Measurements from ENCODE around the gene MYO9A. TPM values are rescaled to one million over a fixed set of nuclear protein-coding genes. Genes with fewer than 3 reads are reported as not detected.

MYO9A gene
- total and polyA plus RNA-seq, 2 donors (not counting 1 experiment from before 2014, with no cell fraction given), result 6.2 to 66.1 TPM

DNA sequence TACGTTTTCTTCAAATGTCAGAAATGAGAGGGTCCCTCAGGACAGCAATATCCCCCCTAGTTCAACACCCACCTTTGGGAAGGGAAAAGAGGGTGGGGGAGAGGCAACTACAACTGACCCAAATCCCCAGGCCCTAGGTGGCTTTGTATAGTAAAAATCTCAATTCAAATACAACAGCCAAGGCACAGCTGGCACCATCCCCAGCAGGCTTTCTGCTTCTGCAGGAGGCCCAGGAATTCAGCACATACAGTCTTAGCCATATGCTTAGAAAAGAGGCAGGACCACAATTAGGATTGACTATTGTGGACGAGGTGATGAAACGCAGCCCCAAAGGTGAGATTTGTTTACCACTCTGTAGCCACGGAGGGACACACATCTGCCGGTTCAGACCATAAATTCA is 291.8 kb downstream of the MYO9A start:
- peaks cover 16 to 47% of the 10 kb centered on the region in 2 experiments for H3K36me3 ChIP-seq (replicated peaks in 1 of 2; ENCODE audit: control extremely low read depth in 1 of 2, control insufficient read depth in 1 of 2, extremely low read depth in 1 of 2, insufficient read depth in 2 of 2, low read length in 1 of 2)

DNA sequence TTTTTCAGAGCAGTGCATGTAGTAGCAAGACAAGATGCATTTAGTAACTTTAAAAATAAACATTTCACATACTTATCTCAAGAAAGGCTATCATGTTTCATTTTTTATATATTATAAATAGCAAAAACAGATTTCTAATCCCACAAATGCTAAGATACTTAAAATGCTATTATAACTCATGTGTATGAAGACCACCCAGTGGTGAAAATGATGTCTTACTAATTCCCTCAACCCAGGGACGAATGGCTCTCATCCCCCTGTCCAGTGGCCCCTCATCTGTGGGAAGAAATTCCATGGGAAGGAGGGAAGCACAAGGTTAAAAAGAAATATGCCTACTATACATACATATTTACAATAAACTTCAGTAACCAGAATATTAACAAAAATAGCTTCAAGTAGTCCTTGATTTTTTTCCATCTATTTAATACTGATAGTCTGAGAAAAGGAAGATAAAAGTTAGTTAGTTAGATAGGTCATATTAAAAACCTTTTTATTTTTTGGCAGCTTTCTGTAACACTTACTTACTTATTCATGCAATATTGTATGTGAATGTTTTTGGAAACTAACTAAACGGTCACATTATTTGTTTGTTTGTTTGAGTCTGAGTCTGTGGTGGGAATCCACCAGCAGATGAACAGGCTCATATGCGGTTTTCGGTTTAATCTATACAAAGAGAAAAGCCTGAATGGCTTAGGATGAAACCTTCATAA is 292.8 kb downstream of the MYO9A start:
- CTCF ChIA-PET, result no interaction called here
- Mint-ChIP-seq H3K4me1 (no peaks in the 10 kb centered on the region), H3K27me3 (no peaks in the 10 kb centered on the region), H3K4me3 (no peak overlapping the region), H3K27ac (no peak overlapping the region), H3K9me3 (ENCODE audit: insufficient read depth) (peaks cover 20% of the 10 kb centered on the region)
- H3K79me2 ChIP-seq (ENCODE audit: control insufficient read depth, insufficient read depth, low read length), result no peaks in the 10 kb centered on the region
- WGBS (ENCODE audit: insufficient coverage), result 100% methylated on average over 2 of the region's 4 CpGs
- H3K27me3 ChIP-seq (replicated peaks in 1 of 4; ENCODE audit: control extremely low read depth in 1 of 4, control insufficient read depth in 3 of 4, insufficient read depth in 4 of 4, low read length in 3 of 4), result no peaks in the 10 kb centered on the region
- no peak overlapping the region for H3K4me3 ChIP-seq (ENCODE audit: control extremely low read depth in 1 of 5, extremely low read depth in 1 of 5, insufficient read depth in 1 of 5, low read depth in 2 of 5, low read length in 4 of 5)
- peaks cover 16 to 46% of the 10 kb centered on the region in 2 experiments for H3K36me3 ChIP-seq (replicated peaks in 1 of 2; ENCODE audit: control extremely low read depth in 1 of 2, control insufficient read depth in 1 of 2, extremely low read depth in 1 of 2, insufficient read depth in 2 of 2, low read length in 1 of 2)
- TF ChIP-seq, protein P1, sequence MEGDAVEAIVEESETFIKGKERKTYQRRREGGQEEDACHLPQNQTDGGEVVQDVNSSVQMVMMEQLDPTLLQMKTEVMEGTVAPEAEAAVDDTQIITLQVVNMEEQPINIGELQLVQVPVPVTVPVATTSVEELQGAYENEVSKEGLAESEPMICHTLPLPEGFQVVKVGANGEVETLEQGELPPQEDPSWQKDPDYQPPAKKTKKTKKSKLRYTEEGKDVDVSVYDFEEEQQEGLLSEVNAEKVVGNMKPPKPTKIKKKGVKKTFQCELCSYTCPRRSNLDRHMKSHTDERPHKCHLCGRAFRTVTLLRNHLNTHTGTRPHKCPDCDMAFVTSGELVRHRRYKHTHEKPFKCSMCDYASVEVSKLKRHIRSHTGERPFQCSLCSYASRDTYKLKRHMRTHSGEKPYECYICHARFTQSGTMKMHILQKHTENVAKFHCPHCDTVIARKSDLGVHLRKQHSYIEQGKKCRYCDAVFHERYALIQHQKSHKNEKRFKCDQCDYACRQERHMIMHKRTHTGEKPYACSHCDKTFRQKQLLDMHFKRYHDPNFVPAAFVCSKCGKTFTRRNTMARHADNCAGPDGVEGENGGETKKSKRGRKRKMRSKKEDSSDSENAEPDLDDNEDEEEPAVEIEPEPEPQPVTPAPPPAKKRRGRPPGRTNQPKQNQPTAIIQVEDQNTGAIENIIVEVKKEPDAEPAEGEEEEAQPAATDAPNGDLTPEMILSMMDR (IDR thresholded peaks at IDR 0.05), result no peak
- no peak for TF ChIP-seq EZH2 (IDR thresholded peaks at IDR 0.05; ENCODE audit: borderline replicate concordance, insufficient read depth, low read depth, low read length, poor library complexity, severe bottlenecking)
- H3K9me3 ChIP-seq (ENCODE audit: control extremely low read depth in 1 of 3, control insufficient read depth in 2 of 3, insufficient read depth in 1 of 3, low read length in 2 of 3), result peaks cover 2 to 26% (median 14%) of the 10 kb centered on the region in 3 donors
- intact Hi-C loops (cut with micrococcal nuclease), result no loop called here
- no peak overlapping the region for H3K9ac ChIP-seq (ENCODE audit: low read length)
- H2AFZ ChIP-seq (ENCODE audit: insufficient read depth, low read depth, low read length, poor library complexity, severe bottlenecking), result no peak overlapping the region
- DNase-seq (no peak), ATAC-seq (ENCODE audit: low read depth) (no peak)
- no peak overlapping the region for H3K4me2 ChIP-seq (replicated peaks; ENCODE audit: low read depth, low read length, poor library complexity, severe bottlenecking)
- H3K4me1 ChIP-seq (ENCODE audit: control insufficient read depth in 2 of 2, insufficient read depth in 2 of 2, low read length in 2 of 2), result no peaks in the 10 kb centered on the region
- H3K27ac ChIP-seq (ENCODE audit: low read length in 2 of 2), result no peak overlapping the region
- POLR2A ChIA-PET, result no interaction called here
- H4K20me1 ChIP-seq (ENCODE audit: control insufficient read depth, insufficient read depth, low read length, poor library complexity, severe bottlenecking), result no peaks in the 10 kb centered on the region

More for the DNA sequence above, 291.8 kb downstream of the MYO9A start:
- no peak for TF ChIP-seq EZH2 (IDR thresholded peaks at IDR 0.05; ENCODE audit: borderline replicate concordance, insufficient read depth, low read depth, low read length, poor library complexity, severe bottlenecking)
- TF ChIP-seq, protein P1 (IDR thresholded peaks at IDR 0.05), result no peak
- Histone ChIP-seq H3K79me2 (ENCODE audit: control insufficient read depth, insufficient read depth, low read length) (no peaks in the 10 kb centered on the region), H3K4me1 (ENCODE audit: control insufficient read depth in 2 of 2, insufficient read depth in 2 of 2, low read length in 2 of 2) (no peaks in the 10 kb centered on the region), H3K27me3 (replicated peaks in 1 of 4; ENCODE audit: control extremely low read depth in 1 of 4, control insufficient read depth in 3 of 4, insufficient read depth in 4 of 4, low read length in 3 of 4) (no peaks in the 10 kb centered on the region), H2AFZ (ENCODE audit: insufficient read depth, low read depth, low read length, poor library complexity, severe bottlenecking) (no peak overlapping the region), H3K27ac (ENCODE audit: low read length in 2 of 2) (no peak overlapping the region), H3K4me2 (replicated peaks; ENCODE audit: low read depth, low read length, poor library complexity, severe bottlenecking) (no peak overlapping the region), H4K20me1 (ENCODE audit: control insufficient read depth, insufficient read depth, low read length, poor library complexity, severe bottlenecking) (no peaks in the 10 kb centered on the region), H3K9ac (ENCODE audit: low read length) (no peak overlapping the region), H3K9me3 (ENCODE audit: control extremely low read depth in 1 of 3, control insufficient read depth in 2 of 3, insufficient read depth in 1 of 3, low read length in 2 of 3) (peaks cover 2 to 19% (median 6%) of the 10 kb centered on the region in 3 donors), H3K4me3 (ENCODE audit: control extremely low read depth in 1 of 5, extremely low read depth in 1 of 5, insufficient read depth in 1 of 5, low read depth in 2 of 5, low read length in 4 of 5) (no peak overlapping the region)
- peaks cover 14% of the 10 kb centered on the region for H3K9me3 Mint-ChIP-seq (ENCODE audit: insufficient read depth)
- ChIA-PET POLR2A (no interaction called here), CTCF (no interaction called here)
- H3K4me3 Mint-ChIP-seq, result no peak overlapping the region
- H3K4me1 Mint-ChIP-seq, result no peaks in the 10 kb centered on the region
- intact Hi-C loops (cut with micrococcal nuclease), result no loop called here
- DNase-seq (no peak), ATAC-seq (ENCODE audit: low read depth) (no peak)
- H3K27me3 Mint-ChIP-seq, result no peaks in the 10 kb centered on the region
- WGBS (ENCODE audit: insufficient coverage), result 90% methylated on average over 2 of the region's 5 CpGs
- no peak overlapping the region for H3K27ac Mint-ChIP-seq

All from B cell (primary cell).